Stimulated activated CD4-positive, alpha-beta T cell treated with anti-CD3 and anti-CD28 coated beads, TNF-alpha, amount 100 ng/mL, for 4 hours (primary cell): ENCODE measurements around the gene TGFA.
"Not testable (repeated sequence)": the region's sequence is repeated elsewhere in the genome, so short reads cannot be mapped to it uniquely, and the experiment has no call there.

ENCODE experiments used
- DNase-seq, 3 experiments: peaks; one replicate each; pipeline ENCODE4 v3.0.0-alpha.2; 2020; ENCODE audit warnings: low read depth in 3 of 3

Gene TGFA

DNA sequence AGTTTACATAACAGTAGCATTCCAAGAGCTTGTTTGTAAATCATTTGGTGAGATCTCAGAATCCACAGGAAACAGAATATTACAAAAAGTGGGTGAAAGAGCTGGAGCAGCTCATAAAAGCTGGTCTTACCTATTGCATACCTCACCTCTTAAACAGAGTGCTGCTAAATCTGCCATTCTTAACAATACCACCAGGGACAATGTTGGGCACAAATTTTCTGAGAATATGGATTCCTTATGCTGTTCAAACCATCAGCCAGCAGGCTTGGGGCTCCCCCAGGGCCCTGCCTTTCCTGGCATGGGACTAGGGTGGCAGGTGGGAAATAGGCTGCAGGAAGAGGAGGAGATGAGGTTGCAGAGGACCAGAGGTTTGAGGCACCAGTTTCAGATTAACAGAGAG lies 55.6 kb downstream of the TGFA start:
- DNase-seq: no peak

DNA sequence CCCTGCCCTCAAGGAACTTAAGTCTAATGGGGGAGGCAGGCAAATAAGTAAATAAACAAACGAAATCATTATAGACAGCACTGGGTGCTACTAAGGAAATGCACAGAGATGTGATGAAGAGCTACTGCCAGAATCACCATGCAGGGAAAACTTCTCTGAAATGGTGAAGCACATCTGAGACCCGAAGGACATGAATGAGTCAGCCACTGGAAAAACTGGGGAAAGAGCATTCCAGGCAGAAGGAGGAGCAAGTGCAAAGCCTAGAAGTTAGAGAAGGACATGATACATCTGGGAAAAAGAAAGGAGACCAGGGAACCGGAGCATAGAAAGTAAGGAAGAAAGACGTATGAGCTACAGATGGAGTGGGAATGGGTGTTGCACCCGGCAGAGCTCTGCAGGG lies 56.8 kb downstream of the TGFA start:
- no peak for DNase-seq

DNA sequence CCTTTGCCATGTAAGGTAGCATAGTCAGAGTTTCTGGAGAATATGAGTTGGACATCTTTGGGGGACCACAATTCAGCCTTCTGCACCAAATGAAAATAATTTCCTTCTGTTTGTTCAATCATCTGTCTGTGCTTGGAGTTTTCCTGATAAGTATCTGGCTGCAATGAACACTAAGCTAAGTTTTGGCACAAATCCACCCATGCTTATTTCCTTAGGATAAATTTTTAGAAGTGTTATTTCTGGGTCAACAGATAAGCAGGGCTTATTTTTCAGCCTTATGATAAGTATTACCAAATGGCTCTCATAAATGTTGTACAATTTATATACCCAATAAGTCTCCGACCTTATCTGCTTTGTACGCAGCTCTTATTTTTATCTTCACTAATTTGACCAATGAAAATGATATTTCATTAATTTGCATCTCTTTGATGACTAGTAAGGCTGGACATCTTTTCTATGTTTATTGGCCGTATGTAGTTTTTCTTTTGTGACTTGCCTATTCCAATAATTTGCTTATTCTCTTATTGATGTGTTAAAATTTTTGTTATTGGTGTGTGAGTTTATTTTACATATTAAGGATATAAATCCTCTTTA lies 59.2 kb downstream of the TGFA start:
- DNase-seq: no peak

DNA sequence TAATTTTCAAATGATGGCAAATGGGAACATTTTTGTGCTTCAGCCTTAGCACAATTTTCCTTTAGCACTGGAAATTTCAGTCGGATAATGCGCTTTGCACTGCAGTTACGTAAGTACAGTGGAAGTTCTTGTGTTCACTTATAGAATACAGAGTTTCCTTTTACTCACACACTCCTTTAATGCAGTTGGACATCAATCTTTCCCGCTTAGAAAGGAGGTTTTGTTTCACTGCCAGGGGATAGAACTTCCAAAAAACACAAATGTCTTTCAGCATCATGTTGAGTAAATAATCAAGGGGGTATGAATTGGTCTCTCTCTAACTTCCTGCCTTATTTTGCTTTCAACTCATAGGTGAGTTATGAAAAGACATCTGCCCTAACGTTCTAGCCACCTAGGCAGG lies 63.2 kb downstream of the TGFA start:
- no peak for DNase-seq

DNA sequence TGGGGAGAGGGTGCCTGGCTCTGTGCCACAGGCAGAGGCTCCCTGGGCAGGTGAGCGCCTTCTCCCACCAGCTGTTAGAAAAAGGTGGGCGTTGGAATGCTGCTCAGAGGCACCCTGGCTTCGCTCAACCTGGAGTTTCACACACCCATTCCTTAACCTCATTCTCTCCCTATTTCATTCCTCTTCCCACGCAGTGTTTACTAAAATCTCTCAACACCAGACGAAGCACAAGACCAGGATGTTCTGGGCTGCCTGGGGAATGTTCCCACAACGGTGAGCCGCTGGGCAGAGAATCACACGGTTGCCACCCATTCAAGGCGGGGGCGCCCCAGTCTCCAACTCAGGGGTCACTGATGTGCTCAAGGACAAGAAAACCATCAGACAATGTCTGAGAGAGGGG lies 64.5 kb downstream of the TGFA start:
- no peak for DNase-seq

DNA sequence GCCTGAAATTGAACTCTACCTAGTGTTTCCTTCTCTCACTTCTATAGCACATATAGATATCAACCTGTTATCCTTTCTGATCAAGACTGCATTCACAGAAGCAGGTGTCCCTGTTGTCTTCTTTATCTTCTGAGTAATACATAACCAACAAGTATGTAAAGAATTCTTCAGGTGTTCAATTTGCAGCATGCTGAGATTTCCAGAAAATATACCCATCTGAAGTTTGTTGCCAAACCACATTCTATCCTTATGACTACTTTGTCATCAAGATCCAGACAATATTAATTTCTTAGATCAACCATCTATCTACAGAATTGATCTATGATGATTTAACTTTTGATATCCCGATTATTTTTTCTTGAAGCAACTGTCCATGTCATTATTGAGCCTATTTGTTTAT lies 69.5 kb downstream of the TGFA start:
- DNase-seq: no peak

DNA sequence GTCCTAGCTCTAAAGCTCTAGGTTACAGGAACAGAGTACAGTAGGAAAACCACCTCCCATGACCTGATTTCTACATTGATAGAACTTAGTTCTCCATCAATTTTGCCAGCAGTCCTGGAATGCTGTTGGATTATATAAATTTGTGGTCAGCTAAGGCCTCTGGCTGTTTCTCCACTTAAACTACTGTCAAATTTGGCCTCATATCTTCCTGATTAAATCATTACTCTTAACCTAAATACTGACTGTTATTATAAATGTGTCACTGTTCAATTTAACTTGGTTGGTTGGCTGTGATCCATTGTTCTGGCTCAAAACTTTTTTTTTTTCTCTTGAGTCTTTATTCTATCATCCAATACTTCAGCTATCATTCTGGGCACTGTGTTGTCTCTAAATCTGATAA lies 71.2 kb downstream of the TGFA start:
- no peak for DNase-seq

DNA sequence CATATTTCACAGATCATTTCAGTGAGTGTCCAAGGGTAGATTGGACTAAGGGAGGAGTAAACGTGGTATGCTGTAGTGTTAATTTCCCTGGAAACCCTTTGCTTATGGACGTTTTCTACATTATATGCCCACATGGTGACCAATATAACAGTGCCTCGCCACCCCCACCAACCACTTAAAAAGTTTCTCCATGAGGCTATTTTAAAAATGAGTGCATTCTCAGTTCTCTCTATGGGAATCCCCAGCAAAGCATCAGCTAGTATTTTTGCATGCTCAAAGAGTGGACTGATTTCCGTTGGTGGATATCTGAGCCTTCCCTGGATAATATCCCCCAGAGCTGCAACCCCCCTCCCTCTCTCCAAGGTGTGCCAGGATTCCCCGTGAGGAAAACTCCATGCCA lies 73.2 kb downstream of the TGFA start:
- no peak for DNase-seq

DNA sequence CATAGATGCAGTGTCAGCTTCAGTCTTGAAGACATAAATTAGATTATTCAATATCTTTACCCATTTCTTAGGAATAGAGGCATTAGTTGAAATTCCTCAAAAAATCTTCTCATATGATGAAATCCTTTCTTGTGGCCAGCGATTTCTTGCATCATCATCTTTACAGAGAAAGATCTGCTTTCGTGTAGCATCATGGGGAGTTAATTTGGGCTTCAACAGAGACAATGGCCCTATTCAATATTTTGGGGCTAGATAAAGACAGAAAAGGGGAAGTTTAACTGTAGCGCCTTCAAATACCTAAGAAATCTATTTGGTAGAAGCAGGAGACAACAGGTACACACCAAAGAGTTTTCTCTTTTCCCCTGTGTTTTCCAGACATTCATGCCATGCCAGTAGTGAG lies 73.8 kb downstream of the TGFA start:
- DNase-seq: no peak

DNA sequence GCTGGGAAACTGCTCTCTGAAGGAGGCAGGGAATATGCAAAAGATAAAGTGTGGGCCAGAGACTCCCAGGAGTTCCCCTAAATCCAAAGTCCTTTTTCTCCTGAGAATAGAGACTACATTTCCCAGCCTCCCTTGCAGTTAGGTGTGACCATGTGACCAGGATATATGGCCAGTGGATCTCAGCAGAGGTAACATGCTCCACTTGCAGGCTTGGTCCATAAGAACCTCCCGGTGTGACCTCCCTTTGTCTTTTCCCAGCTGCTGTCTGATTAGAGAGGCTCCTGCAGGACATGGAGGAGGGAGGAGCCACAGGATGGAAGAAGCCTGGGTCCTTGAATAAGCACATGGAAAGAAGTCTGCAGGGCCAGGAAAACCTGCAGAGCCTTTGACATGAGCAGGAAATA lies 76.2 kb downstream of the TGFA start:
- no peak for DNase-seq

DNA sequence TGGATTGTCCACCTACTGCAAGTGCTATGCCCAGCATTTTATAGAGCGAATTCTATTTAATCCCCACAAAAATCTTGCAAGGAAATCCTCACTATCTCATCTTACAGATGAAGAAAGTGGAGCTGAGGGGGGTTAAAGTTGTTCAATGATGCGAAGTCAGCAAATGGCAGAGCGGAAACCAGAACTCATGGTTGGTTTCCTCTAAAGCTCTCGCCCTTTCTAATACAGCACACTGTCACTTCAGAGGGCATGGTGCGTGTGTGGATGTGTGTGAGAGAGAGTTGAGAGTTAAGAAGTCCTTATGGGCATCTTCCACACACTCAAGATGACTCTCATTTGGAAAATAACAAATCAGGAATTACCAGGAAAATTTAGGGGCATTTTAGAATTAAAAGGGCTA lies 78.4 kb downstream of the TGFA start:
- no peak for DNase-seq

DNA sequence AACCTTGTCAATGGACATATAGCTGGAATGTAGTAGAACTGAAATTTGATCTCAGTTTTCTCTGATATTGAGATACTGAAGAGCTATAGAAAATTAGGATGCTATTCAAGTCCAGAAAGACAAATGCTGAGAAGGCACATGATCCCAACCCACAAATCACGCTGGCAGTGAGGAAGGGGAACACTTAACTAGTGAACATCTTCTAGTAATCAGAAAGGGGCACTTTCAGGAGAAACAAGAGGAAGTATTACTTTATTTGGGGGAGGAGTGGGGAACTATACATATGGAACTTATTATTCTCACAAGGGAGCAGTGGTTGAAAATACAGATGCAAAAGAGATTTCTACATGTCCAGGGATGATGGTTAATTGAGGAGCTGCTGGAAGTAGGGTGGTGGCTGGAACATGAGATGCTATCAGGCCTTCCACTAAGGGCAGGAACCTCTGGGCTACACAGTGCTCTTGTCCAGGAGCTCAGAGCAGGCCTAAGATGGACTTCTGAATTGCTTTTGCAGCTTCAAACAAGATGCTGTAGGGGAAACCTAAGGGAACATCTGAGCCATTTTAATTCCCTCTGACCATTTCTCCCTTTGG lies 79.3 kb downstream of the TGFA start:
- DNase-seq: no peak

DNA sequence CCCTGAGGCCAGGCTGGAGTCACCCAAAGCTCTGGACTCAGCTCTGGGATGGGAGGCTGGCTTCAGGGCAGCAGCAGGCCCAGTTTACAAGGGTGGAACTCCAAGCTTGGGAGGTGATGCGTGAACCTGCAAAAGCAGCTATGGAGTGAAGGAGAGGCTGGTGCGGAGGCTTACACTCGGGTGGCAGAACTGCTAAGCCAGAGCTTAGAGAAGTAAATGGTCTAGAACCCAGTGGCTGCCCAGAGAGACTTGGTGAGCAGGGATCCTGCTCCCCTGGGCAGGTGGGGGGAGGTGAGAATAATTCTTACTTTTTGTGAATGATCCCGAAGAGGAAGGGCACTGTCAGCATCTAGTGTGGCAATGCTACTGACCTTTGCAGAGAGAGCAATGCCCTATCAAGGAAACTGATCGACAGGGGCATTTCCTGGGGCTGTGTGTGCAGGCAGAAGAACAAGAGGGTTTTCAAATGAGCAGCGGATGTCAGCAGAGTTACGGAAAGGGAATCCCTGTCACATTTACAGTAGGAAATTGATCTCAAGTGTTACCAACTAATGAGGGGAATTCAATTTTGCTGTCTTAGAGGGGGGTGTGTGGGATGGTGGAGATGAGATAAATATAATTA lies 80.4 kb downstream of the TGFA start:
- DNase-seq: no peak

DNA sequence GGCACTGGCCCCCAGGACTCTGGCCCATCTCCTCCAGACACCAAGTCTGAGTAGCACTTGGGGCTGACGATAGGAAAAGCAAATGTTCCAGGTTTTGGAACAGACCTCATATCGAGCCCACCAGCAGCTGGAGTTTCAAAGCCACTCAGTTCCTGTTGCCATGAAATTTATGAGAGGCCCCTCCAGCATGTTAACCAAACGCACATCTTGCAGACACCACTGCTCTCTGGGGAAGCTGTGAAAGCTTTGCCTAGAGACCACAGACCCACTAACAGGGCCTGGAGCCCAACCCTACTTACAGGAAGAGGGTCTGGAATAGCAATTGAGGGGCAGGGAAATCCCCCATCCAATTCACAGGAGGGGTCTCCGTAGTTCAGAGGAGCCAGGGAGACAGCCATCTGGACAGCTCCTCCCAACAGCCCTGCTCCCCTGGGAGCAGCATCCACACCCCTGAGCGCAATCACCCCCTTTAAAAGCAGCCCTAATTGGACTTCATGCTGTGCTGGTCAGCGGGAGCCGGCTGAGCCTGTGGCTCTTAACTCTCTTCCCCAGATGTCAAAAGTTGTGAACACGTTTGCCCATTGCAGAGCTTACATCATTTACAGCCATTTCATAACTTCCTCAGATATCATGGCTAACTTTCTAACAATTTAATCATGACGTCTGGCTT lies 81.3 kb downstream of the TGFA start:
- no peak for DNase-seq

DNA sequence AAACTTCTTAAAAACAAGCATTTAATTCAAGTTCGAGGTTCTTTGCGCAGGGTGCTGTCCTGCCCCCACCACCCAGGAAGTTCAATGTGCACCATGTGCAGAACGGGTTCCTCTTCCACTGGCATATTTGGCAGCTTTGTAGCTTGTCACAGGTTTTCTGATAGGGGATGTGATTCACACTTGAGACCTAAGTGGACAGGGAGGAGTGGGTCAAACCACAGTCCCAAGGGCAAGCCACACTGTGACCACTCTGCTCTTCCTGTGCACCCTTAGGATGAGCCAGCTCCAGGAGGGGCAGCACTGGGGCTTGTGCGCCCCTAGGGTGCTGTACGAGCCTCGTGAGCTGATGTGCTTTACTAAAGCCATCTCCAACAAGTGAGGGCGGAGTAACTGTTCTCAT lies 82.5 kb downstream of the TGFA start:
- no peak for DNase-seq

DNA sequence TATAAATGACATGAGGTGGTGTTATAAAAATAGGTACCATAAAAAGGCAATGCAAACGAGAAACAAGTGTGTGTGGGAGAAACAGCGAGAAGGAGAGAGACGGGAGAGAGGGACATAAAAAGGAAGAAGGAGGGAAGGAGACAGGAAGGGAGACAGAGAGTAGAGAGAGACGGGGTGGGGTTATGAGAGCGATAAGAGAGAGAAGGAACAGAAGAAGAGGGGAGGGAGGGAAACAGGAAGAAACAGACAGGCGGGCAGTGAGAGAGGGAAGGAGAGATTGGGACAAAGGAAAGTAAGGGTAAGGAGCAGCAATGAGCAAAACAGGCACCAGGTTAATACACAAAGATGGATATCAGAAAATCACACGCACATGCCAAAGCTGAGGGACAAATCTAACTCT lies 83.7 kb downstream of the TGFA start:
- DNase-seq: no peak

DNA sequence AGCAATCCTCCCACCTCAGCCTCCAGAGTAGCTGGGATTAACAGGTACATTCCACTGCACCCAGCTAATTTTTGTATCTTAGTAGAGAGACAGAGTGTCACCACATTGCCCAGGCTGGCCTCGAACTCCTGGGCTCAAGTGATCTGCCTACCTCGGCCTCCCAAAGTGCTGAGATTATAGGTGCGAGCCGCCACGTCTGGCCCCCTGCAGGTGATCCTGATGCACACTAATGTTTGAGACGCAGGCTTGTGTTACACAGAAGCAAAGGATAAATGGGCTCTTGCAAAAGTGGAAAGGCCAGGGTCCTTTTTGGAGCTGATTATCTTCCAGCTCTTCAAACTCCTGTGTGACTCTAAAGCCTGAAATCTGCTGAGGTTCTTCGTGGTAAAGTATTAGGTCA lies 84.2 kb downstream of the TGFA start:
- no peak for DNase-seq

DNA sequence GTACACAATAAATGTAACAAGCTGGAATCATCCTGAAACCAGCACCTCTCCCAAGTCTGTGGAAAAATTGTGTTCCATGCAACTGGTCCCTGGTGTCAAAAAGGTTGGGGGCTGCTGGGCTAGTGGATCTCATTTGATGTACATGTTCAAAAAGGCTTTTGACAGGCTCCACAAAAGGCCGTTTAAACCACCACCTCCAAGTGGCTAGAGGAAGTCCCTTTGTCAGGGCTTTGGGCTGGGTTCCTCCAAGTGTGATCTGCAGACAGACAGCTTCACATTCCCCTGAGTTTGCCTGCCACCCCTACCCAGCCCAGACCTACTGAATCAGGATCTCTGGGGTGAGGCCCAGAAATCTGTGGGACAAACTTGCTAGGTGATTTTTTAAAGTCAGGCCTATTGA lies 84.7 kb downstream of the TGFA start:
- no peak for DNase-seq

DNA sequence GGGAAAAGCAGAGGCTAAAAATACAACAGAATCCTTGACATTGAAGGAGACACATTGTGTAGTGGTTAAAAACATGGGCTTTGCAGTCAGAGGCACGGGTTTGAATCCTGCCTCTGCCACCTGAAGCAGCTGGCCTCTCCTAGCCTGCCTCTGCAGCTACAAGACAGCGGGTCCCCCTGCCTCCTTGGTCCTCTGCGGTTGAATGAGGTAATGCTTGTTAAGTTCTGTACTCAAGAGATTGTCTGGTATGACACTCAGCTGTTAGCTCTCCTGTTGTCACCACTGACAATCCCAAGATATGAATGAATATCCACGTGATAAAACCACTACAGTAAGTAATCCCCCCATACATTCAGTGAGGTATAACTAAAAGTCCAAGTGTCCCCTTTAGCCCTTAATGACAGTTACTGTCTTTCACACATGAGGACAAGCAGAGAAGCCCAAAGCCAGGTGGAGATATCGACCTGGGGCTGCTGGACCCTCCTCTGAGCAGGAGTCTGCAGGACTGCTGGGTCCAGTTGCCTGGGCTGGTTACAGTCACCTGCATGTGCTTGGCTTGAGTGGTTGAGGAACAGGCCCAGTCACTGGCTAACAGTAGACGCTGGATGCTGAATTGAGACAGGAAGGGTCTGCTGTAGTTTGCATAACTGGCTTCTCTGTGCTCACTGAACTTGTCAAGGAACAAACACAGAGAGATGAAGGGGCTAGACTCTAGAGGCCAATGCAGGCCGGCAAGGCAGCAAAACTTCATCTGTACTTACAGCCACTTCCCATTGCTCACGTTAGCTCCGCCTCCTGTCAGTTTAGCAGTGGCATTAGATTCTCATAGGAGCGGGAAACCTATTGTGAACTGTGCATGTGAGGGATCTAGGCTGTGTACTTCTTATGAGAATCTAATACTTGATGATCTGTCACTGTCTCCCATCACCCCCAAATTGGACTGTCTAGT lies 85.5 kb downstream of the TGFA start:
- DNase-seq: no peak

DNA sequence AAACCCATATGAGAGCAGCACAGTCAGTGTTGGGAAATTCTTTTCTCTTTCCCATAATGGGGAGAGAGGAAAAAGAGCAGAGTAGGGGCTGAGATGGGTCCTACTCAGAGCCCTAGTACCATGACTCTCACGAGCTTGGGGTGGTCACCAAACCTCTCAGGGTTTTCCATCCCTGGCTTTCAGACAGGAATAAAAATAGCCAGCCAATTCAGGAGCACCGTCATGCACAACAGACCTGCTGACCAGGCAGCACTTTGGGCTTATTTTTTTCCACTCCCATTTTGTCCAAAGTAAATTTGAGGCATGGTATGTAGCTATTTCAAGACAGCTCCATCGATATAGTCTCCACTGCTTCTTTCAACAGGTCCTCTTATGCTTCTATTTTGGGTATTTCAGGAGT lies 86.4 kb downstream of the TGFA start:
- DNase-seq: no peak

DNA sequence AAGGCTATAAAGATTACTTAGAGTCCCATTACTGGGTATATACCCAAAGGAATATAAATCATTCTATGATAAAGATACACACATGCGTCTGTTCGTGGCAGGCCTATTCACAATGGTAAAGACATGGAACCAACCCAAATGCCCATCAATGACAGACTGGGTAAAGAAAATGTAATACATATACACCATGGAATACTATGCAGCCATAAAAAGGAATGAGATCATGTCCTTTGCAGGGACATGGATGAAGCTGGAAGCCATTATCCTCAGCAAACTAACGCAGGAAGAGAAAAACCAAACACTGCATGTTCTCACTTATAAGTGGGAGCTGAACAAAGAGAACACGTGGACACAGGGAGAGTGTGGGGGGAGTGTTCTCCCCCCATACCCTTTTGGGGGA lies 87.0 kb downstream of the TGFA start:
- DNase-seq: not testable (repeated sequence)

DNA sequence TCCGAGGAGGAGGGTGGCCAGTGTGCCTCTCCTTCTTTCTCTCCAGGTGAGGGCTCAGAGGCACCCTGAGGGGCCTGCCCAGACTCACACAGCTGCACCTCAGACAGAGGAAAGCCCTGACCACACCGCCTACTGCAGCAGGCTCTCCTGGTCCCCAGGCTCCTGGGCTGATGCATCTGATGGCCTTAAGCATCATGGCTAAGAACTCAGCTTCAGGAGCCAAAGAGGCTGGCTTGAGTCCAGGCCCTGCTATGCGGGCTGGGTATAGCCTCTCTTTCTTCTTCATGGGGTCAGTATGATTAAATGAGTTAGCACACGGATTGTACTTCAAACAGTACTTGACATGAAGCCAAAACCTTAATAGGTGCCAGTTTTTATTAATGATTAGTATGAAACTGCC lies 89.6 kb downstream of the TGFA start:
- DNase-seq: no peak
